Spleen (tissue), 7 donors: ENCODE results near the gene LRRC3.

ENCODE experiments used
- CTCF ChIP-seq, 11 experiments: fragments of 200-600 bp in 7 of 11; fragments of 450-650 bp in 4 of 11; sonication (generic) in 4 of 11; IDR thresholded peaks in 8 of 11; conservative IDR thresholded peaks in 3 of 11; 1 replicate in 7 of 11; 2 replicates in 4 of 11; pipeline versions ENCODE4 v1.4.0 to v1.8.0; 2016 to 2021; ENCODE audit warnings: antibody characterized with exemption in 11 of 11, inconsistent platforms in 4 of 11, mild to moderate bottlenecking in 1 of 11
- POLR2AphosphoS5 ChIP-seq, 3 donors: sonication (generic); formaldehyde crosslinking; IDR thresholded peaks; one replicate each; pipeline ENCODE4 v1.5.1; 2017; ENCODE audit warnings: antibody characterized with exemption in 3 of 3
- donor health status: DM: no; HTN: no; CAD: no; lungs with moderate emphysema.
- donor health status: DM: no; HTN: no; CAD: no.
- donor health status: DM: no; HTN: no; CAD: no.

- TF ChIP-seq CTCF (IDR thresholded peaks at IDR 0.05 in 8 of 11, conservative IDR thresholded peaks at IDR 0.05 in 3 of 11) (no peak), POLR2AphosphoS5 (IDR thresholded peaks at IDR 0.05) (no peak)
Measured at GRCh38 chr21:44477131-44477530, 21.8 kb downstream of the LRRC3 start.
